GM19023 (cell line): ENCODE results near the gene VPS8.

Experiments used
- ATAC-seq: cut with Tn5 transposase; IDR thresholded peaks from one replicate; pipeline ENCODE4 v1.9.1; 2021; ENCODE audit warnings: mild to moderate bottlenecking, moderate library complexity; ENCODE audit not compliant: unreplicated experiment

The VPS8 gene

GRCh38 chr3:185079625-185080024 is 267.7 kb downstream of the VPS8 start:
- ATAC-seq: no peak

GRCh38 chr3:185081521-185081920 is 269.6 kb downstream of the VPS8 start:
- ATAC-seq: no peak

DNA sequence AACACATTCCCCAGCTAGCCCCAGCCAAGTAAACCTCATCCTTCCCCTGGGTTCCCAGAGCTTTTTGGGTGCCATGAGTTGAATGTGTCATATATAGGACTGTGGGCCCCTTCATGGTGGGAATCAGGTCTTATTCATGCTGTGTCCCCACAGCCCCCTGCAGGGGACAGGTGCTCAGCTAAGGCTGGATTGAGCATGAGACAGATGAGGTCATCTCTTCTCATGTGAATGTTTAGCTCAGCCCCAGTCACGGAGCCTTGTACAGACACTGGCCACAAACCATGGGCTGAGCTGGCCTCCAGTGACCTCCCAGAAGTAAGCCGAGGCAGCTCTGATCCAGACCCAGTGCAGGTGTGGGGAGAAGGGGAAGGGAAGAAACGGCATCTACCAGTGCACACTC is 270.2 kb downstream of the VPS8 start:
- no peak for ATAC-seq

- ATAC-seq: no peak
These were observed 270.9 kb downstream of the VPS8 start for GRCh38 chr3:185082829-185083228.

- ATAC-seq: no peak
These were observed 272.4 kb downstream of the VPS8 start for GRCh38 chr3:185084402-185084801.

DNA sequence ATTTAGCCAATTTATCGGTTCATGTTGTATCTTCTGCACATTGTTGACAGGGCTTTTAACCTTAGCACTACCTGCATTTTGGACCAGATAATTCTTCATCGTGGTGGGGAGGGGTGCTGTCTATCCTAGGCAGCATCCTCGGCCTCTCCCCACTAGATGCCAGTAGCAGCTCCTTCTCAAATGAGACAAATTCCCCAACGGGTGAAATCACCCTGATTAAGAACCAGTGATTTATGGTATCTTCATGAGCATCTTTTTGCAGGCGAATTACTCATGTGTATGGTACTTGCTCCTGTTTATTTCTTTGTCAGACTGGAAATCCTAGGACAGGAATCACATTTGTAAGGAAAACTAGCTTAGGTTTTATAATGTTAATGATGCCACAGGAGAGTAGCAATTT is 272.9 kb downstream of the VPS8 start:
- no peak for ATAC-seq

DNA sequence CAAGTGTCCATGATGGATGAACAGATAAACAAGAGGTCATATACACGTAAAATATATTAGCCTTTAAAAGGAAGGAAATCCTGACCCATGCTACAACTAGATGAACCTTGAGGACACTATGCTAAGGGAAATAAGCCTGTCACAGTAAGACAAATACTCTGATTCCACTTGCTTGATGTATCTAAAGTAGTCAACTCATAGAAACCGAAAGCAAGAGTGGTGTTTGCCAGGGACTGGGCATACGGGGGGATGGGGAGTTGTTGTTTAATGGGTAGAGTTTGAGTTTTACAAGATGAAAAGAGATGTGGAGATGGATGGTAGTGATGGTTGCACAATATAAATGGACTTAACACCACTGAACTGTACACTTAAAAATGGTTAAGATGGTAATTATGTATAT is 275.5 kb downstream of the VPS8 start:
- no peak for ATAC-seq

DNA sequence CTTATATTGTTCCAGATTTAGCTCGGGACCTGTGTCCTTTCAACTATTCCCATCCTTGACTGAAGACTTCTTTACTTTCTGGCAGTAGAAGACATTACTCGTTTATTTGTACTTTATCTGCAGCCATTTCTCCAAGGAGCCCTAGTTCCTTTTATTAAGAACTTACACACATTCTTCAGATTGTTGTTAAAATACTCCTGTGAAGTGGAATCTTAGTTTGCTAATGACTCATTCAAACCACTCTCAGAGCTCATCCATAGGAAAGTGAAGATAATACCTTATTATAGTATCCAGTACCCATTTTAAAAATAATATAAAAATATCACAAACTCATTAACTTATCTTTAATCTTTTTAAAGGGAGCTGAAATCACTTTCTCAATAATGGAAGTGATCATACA is 277.4 kb downstream of the VPS8 start:
- no peak for ATAC-seq

DNA sequence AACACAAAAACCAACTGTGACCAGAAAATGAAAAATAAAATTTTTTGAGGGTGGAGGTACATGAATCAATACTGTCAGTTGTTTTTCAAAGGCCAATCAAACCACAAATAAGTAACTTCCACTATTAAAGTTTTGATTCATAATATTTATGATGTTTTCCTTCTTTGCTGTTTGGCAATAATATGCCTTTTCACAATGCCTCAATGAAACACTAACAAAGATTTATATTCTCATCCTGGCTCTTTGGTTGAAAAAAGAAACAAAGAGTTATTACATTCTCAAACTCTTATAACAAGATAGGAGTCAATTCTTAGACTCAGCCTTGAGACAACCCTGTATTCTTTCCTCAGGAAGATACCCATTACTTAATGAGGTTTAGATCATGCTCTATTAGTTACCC is 277.8 kb downstream of the VPS8 start:
- ATAC-seq: no peak

GRCh38 chr3:185090811-185091210 is 278.8 kb downstream of the VPS8 start:
- ATAC-seq: no peak

DNA sequence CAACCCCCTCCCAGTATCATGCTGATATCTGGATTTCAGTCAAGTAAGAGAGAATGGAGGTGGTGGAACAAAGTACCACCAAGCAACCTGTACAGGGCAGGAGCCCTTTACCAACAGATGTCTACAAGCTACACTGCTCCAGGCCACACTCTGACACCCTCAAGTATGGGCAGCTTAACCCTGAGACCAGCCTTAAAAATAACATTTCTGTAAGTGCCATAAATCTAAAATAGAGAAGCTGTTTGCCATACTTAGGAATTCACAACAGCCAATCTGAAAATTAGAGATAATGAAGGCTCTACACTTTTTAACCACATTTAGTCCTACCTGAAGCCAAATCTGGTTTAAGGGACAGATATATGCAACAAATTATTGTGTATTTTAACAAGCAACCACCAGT is 281.1 kb downstream of the VPS8 start:
- no peak for ATAC-seq

DNA sequence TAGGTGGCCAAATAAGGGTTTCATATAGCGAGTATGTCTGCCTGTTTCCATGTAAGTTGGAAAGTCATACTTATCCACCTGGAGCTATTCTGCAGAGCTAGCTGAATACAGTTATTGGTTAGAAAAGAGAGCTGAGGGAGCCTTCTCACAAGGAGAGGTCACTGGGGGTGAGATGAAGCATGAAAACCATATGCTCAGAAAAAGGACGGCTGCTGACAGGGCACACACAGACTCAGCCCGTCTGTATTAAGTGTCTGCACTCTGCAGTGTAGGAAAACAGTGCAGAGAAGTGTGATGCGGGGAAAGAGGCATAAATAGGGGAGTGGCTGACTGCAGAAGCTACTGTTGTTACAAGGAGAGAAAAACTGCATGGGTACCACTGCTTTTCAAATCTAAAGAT is 282.7 kb downstream of the VPS8 start:
- ATAC-seq: no peak
